SKM-1 treated with dmso at 0.1 percent for 144 hours (cell line): ENCODE results near the gene PRKCZ.

Source experiments
- DNase-seq: peaks from one replicate; lab custom pipeline; 2025; ENCODE audit not compliant: unreplicated experiment; lab: John Stamatoyannopoulos, UW

PRKCZ gene

GRCh38 chr1:2151911-2152310, 101.7 kb downstream of the PRKCZ start:
- no peak for DNase-seq

GRCh38 chr1:2152954-2153353, 102.7 kb downstream of the PRKCZ start:
- DNase-seq = no peak

- no peak for DNase-seq
These were observed 103.8 kb downstream of the PRKCZ start for GRCh38 chr1:2154022-2154421.

GRCh38 chr1:2155147-2155598, 105.0 kb downstream of the PRKCZ start:
- DNase-seq = no peak

- DNase-seq = no peak
These were observed 105.6 kb downstream of the PRKCZ start for GRCh38 chr1:2155788-2156187.

GRCh38 chr1:2156866-2157265, 106.7 kb downstream of the PRKCZ start:
- DNase-seq = no peak

- no peak for DNase-seq
These were observed 107.6 kb downstream of the PRKCZ start for GRCh38 chr1:2157856-2158255.

- DNase-seq = no peak
These were observed 108.1 kb downstream of the PRKCZ start for GRCh38 chr1:2158272-2158671.

- DNase-seq = peak; percentile 21
These were observed 108.9 kb downstream of the PRKCZ start for GRCh38 chr1:2159124-2159523.

GRCh38 chr1:2160451-2161300, 110.5 kb downstream of the PRKCZ start:
- no peak for DNase-seq

- no peak for DNase-seq
These were observed 113.0 kb downstream of the PRKCZ start for GRCh38 chr1:2163205-2163604.

GRCh38 chr1:2165646-2166045, 115.4 kb downstream of the PRKCZ start:
- DNase-seq = no peak

- DNase-seq = no peak
These were observed 116.0 kb downstream of the PRKCZ start for GRCh38 chr1:2166254-2166653.

- DNase-seq = no peak
These were observed 116.5 kb downstream of the PRKCZ start for GRCh38 chr1:2166695-2167094.

- DNase-seq = no peak
These were observed 117.9 kb downstream of the PRKCZ start for GRCh38 chr1:2168090-2168489.

GRCh38 chr1:2168535-2168934, 118.3 kb downstream of the PRKCZ start:
- no peak for DNase-seq

- no peak for DNase-seq
These were observed 119.1 kb downstream of the PRKCZ start for GRCh38 chr1:2169200-2169836.

- no peak for DNase-seq
These were observed 120.0 kb downstream of the PRKCZ start for GRCh38 chr1:2170211-2170610.

GRCh38 chr1:2172012-2172411, 121.8 kb downstream of the PRKCZ start:
- DNase-seq = no peak

- no peak for DNase-seq
These were observed 122.4 kb downstream of the PRKCZ start for GRCh38 chr1:2172551-2173146.

GRCh38 chr1:2173546-2174347, 123.5 kb downstream of the PRKCZ start:
- no peak for DNase-seq
